Kidney epithelial cell (primary cell): Measurements from ENCODE around the gene IRAK2. TPM values are rescaled to one million over a fixed set of nuclear protein-coding genes. Genes with fewer than 3 reads are reported as not detected.

ENCODE experiments used
- DNase-seq: peaks from one replicate; pipeline ENCODE4 v3.0.0-alpha.2; 2010; ENCODE audit warnings: low read depth
- H3K27me3 ChIP-seq: 2 replicates; pipeline ENCODE4 v1.6.0; 2011; ENCODE audit warnings: low read length; ENCODE audit not compliant: control insufficient read depth, insufficient read depth
- H3K36me3 ChIP-seq: 2 replicates; pipeline ENCODE4 v1.5.1; 2011; ENCODE audit warnings: low read length; ENCODE audit not compliant: control insufficient read depth, insufficient read depth
- H3K4me3 ChIP-seq: 2 replicates; pipeline ENCODE4 v1.5.1; 2011; ENCODE audit warnings: low read depth, mild to moderate bottlenecking, control low read depth, low read length
- CTCF ChIP-seq: IDR thresholded peaks from 2 replicates; pipeline ENCODE4 v1.5.1; 2011; ENCODE audit warnings: mild to moderate bottlenecking, moderate library complexity, low read length, control low read depth, inconsistent platforms; ENCODE audit not compliant: insufficient read depth, poor library complexity, severe bottlenecking
- total RNA-seq: library from RNA; depleted of rRNA; stranded (reverse); fragments of >200 nt; gene quantifications from 2 replicates; pipeline ENCODE4 v1.2.3, GENCODE V29; 2015

Gene IRAK2
- total RNA-seq, 1 donor from 2014 or later = 65.5 TPM

GRCh38 chr3:10229576-10229975 lies 64.9 kb downstream of the IRAK2 start:
- no peaks in the 10 kb centered on the region for H3K36me3 ChIP-seq
- DNase-seq = no peak
- no peak overlapping the region for H3K4me3 ChIP-seq
- H3K27me3 ChIP-seq = no peaks in the 10 kb centered on the region
- no peak for TF ChIP-seq CTCF

DNA sequence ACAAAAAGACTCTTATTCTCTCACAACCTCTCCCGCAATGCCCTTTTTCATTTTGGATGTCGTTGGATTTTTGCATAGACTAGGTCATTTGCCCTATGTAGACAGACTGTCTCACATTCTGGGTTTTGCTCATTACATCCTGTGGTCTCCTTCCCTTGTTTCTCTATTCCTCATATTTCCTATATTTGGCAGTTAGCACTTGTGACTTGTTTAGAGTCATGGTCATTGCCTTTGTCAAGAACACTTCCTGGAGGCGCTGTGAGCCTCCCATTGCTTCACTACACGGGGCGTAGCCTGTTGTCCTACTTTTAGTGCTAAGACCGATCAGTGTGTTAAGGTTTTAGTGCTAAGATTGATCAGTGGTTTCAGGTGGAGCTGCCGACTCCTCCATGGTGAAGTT lies 67.4 kb downstream of the IRAK2 start:
- H3K27me3 ChIP-seq = no peaks in the 10 kb centered on the region
- DNase-seq = no peak
- no peak for TF ChIP-seq CTCF

DNA sequence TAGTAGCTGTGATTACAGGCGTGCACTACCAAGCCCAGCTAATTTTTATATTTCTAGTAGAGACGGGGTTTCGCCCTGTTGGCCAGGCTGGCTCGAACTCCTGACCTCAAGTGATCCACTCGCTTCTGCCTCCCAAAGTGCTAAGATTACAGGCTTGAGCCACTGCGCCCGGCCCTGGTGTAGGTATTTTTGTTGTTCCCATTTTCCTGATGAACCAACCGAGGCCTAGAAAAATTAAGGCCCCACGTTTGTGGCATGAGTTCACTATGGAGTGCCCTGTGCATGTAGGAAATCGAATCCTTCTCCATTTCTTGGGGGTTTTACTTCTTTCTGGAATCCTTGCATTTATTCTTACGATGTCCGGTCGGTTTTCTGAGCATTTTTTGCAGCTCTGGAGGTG lies 69.3 kb downstream of the IRAK2 start:
- no peaks in the 10 kb centered on the region for H3K36me3 ChIP-seq
- DNase-seq = no peak
- no peak for TF ChIP-seq CTCF
- H3K4me3 ChIP-seq = no peak overlapping the region
- H3K27me3 ChIP-seq = no peaks in the 10 kb centered on the region

More for the DNA sequence above, 67.4 kb downstream of the IRAK2 start:
- Histone ChIP-seq H3K4me3 (no peak overlapping the region), H3K36me3 (no peaks in the 10 kb centered on the region)

GRCh38 chr3:10234526-10235230 lies 70.0 kb downstream of the IRAK2 start:
- TF ChIP-seq CTCF = no peak
- H3K27me3 ChIP-seq = no peaks in the 10 kb centered on the region
- H3K4me3 ChIP-seq = no peak overlapping the region
- H3K36me3 ChIP-seq = no peaks in the 10 kb centered on the region
- no peak for DNase-seq

DNA sequence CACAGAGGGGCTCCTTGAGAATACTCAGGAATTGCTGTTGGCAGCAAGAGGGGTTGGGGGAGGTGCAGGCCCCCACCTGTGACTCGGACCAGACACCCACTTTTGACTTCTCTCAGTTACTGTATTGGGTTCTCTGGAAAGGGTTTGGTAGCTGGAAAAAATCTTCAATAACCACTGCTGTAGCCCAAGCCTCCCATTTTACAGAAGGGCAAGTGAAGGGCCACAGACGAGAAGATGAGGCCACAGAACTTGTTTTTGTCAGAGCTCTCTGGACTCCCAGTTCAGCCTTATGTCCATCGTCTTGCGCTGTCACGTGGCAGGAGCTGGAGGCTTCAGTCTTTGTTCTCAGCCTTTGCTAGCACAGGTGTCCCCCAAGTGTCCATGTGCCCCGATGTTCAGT lies 70.8 kb downstream of the IRAK2 start:
- Histone ChIP-seq H3K36me3 (no peaks in the 10 kb centered on the region), H3K27me3 (no peaks in the 10 kb centered on the region), H3K4me3 (no peak overlapping the region)
- no peak for DNase-seq
- TF ChIP-seq CTCF = no peak
